ENCODE results near the gene PHLDB1.
"Not testable (repeated sequence)": the region's sequence is repeated elsewhere in the genome, so short reads cannot be mapped to it uniquely, and the experiment has no call there.

The PHLDB1 gene

GRCh38 chr11:118688339-118688738 lies 80.9 kb downstream of the PHLDB1 start:
- DNase-seq (ENCODE audit: low read depth): not testable (repeated sequence)

DNA sequence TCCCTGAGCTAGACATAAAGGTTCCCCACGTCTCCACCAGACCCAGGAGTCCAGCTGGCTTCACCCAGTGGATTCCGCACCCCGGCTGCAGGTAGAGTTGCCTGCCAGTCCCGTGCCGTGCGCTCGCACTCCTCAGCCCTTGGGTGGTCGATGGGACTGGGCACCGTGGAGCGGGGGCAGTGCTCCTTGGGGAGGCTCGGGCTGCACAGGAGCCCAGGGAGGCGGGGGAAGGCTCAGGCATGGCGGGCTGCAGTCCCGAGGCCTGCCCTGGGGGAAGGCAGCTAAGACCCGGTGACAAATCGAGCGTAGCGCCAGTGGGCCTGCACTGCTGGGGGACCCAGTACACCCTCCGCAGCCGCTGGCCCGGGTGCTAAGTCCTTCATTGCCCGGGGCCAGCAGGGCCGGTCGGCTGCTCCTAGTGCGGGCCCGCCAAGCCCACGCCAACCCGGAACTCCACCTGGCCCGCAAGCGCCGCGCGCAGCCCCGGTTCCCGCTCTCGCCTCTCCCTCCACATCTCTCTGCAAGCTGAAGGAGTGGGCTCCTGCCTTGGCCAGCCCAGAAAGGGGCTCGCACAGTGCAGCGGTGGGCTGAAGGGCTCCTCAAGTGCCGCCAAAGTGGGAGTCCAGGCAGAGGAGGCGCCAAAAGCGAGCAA lies 81.6 kb downstream of the PHLDB1 start:
- DNase-seq (ENCODE audit: low read depth): no peak

GRCh38 chr11:118689503-118689851 lies 82.1 kb downstream of the PHLDB1 start:
- DNase-seq (ENCODE audit: low read depth): no peak

- peak; percentile 59 for DNase-seq (ENCODE audit: low read depth)
Observed at GRCh38 chr11:118689852-118690552, 82.6 kb downstream of the PHLDB1 start.

- DNase-seq (ENCODE audit: low read depth): no peak
Observed at GRCh38 chr11:118690553-118691304, 83.3 kb downstream of the PHLDB1 start.

DNA sequence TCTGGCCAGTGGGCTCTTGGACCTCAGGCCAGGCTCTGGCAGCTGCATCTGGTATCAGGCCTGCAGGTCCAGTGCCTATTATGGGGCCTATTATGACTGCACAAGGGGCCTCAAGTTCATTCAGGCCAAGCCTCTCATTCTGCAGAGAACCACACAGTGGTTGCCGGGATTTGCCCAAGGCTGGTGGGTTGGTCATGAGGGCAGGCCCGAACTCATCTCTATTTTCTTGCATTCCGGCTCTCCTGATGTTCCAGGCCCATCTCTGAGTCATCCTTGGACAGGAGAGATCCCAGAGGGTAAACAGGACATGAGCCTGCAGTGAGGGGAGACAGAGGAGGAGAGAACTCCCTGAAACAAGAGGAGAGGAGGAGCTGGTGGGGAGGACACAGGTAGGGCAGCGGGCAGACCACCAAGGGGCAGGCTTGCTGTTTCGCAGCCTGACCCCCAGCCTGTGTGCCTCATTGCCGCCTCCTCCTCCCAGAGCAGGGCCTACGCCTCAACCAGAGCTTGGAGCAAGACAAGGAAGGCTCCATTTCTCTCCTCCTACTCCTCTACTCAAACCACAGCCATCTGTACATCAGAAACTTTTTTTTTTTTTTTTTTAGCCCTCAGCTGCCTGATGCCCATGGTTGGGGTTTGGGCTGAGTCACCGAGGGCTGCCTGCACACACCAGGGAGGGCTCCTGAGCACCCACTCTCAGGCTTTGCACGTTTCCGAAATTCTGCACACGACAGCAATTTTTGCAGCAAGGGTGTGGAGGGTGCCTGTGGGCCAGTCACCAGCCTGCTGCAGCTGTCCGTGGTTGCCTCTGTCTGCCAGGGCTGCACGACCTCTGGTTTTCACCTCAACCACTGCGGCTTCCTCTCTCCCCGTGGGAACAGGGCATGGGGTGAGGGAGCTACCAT lies 84.8 kb downstream of the PHLDB1 start:
- peak; percentile 38 for DNase-seq (ENCODE audit: low read depth)

- no peak for DNase-seq (ENCODE audit: low read depth)
Observed at GRCh38 chr11:118694185-118694584, 86.8 kb downstream of the PHLDB1 start.

DNA sequence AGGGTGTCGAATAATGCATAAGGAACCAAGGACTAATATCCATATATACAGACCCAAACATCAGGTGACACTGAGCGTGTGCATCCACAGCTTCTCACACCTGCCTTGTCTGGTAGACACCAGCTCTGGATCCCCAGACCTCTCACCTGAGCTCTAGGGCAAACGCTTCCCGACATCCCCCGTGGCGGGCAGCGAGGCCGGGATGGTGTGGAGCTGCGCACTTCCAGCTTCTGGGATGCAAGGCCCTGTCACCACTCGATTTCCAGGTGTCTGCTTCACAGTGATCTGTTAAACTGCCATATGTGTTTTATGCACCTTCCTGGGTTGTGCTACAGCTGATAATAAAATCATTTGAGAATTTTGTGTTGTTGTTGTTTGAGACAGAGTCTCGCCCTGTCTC lies 87.4 kb downstream of the PHLDB1 start:
- no peak for DNase-seq (ENCODE audit: low read depth)

- no peak for DNase-seq (ENCODE audit: low read depth)
Observed at GRCh38 chr11:118696673-118697226, 89.3 kb downstream of the PHLDB1 start.

- DNase-seq (ENCODE audit: low read depth): no peak
Observed at GRCh38 chr11:118697346-118697745, 89.9 kb downstream of the PHLDB1 start.

DNA sequence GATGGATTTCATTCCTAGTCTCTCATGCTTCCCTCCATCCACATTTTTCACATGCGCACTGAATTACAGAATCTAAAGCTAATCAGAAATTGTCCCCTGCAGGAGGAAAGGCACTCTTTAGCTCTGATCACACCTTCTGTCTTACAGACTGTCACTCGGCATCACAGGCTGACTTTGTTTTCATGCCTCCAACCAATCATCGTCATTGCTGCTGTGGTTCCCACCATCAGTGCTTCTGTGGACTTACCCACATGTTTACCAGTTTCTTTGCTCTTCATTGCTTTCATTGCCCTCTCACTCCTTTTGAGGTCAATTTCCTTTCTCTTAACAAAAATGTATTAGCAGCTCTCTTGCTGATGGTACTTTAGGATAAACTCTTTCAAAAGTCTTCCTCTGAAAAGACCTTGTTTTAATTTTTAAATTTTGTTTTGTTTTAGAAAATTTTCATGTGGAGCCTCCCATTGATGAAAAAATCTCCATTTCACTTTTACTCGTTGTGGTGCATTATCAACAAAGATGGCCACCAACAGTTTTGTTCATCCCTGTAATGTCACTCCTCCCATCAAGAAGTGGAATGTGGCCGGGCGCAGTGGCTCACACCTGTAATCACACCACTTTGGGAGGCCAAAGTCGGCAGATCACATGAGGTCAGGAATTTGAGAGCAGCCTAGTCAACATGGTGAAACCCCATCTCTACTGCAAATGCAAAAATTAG lies 92.2 kb downstream of the PHLDB1 start:
- DNase-seq (ENCODE audit: low read depth): no peak

GRCh38 chr11:118703563-118704106 lies 96.2 kb downstream of the PHLDB1 start:
- DNase-seq (ENCODE audit: low read depth): no peak

DNA sequence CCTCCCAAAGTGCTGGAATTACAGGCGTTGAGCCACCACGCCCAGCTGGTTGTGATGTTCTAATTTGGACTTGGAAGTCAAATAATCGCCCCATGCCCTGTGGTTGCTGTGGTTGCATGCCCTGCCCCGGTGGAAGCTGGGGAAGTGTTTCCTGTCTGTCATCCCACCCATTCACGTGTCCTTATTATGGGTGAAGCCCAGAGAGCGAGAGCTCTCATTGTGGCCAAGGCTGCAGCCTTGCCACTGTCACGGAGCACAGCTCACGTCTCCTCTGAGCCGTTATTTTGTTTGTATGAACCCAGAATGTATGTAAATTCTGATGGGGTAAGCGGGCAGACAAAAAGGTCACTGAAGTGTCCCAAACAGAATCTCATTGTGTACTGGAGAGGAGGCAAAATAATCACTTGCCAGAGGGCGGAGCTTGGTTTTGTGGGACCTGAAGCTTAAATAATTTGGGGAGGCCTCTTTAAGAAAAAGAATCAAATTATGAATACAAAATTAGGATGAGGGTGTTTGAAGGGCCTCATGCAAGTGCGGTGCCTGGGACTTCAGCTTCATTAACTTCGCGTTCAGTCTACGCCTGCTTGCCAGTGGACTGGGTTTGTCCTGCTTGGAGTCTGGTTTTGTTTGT lies 97.8 kb downstream of the PHLDB1 start:
- DNase-seq (ENCODE audit: low read depth): peak; percentile 18

DNA sequence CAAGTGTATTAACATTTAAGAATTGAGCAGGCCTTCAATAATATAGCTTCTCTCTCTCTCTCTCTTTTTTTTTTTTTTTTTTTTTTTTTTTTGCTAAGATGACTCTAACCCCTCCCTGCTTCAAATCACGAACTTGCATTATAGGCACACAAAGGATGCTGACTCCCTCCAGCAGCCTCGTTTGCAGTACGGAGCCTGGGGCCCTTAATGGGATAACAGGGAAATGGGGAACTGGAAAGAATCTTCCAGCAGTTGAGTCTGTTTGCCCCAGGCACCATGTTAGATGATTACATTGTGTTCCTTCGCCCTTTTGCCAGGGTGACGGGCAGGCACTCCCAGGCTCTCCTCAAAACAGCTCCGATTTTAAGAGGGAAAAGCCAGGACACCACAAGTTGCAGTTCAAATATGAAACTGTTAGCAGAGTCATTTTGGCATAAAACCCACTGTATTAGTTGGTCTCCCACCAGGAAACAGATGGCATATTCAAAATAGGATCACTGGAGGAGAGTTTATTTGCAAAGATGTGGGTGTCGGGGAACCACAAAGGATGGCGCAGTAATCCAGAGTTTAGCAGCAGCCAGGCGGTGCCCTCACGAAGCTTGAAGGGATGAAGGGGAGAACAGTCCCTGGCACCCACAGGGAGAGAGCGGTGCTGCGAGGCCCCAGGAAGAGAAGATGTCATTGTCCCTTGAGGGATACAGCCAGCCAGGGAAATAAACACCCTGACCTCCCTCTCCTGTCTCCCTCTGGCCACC lies 98.6 kb downstream of the PHLDB1 start:
- no peak for DNase-seq (ENCODE audit: low read depth)

DNA sequence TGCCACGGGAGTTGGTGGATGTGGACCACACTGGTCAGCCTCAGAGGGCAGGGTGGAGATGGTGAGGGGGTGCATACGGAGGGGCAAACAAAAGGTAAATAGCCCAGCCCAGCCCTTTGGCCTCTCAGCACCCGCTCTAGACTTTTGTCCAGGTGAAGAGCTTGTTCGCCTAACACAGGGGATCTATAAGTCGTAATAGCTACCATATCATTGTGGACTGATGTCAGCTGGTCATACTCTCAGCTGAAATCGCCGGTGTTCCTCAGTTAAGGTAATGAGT lies 99.1 kb downstream of the PHLDB1 start:
- no peak for DNase-seq (ENCODE audit: low read depth)
